Ureter (tissue), 1 donor: ENCODE data around the gene PRG2. TPM values are rescaled to one million over a fixed set of nuclear protein-coding genes. Genes with fewer than 3 reads are reported as not detected.
"Not testable (repeated sequence)": the region's sequence is repeated elsewhere in the genome, so short reads cannot be mapped to it uniquely, and the experiment has no call there.

Source experiments
- DNase-seq: peaks from one replicate; pipeline ENCODE4 v3.0.0-alpha.2; 2020; ENCODE audit warnings: low spot score
- total RNA-seq: library from RNA; stranded (reverse); gene quantifications from one replicate; pipeline ENCODE4 v1.2.4, GENCODE V29; 2023
- donor health status: DM: yes; HTN: yes; CAD: no.

The PRG2 gene
- total RNA-seq, 1 donor from 2014 or later = 0.55 TPM

- no peak for DNase-seq
Observed at GRCh38 chr11:57368106-57368844, 22.2 kb downstream of the PRG2 start.

DNA sequence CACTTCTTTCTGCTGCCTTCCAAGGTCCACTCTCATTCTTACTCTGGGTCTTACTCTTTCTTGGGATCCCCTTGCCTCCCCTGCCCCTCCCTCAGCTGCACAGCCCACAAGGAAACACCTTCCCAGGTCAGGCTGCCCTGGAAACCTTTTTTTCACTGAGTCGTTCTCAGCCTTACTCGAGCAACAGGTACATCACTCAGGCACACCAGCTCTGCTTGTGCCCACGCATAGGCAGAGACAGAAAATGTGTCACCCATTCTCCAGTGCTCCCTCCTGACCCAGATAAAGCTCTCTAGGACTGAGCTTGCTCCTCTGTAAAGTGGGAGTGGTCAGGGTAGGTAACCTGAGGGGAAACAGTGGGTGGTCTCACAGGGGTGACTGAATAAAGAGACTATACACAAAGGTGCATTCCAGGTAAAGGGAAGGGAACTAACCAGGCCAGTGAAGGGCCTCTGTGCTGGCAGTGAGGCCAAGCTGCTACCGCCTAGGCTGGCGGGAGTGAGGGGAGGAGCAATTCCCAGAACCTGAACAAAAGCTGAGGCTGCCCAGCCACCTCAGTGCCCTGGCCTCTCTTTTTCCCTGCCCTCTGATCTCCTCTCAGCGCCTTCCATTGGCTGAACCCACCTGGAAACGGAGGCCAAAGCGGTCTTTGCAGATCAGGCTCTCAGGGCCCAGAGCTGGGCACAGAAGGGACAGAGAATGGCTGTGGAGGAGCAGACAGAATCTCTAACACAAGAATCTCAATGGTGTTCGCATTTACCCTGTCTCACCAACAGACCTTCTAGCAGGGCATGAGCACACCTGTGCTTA is 25.4 kb downstream of the PRG2 start:
- DNase-seq = no peak

DNA sequence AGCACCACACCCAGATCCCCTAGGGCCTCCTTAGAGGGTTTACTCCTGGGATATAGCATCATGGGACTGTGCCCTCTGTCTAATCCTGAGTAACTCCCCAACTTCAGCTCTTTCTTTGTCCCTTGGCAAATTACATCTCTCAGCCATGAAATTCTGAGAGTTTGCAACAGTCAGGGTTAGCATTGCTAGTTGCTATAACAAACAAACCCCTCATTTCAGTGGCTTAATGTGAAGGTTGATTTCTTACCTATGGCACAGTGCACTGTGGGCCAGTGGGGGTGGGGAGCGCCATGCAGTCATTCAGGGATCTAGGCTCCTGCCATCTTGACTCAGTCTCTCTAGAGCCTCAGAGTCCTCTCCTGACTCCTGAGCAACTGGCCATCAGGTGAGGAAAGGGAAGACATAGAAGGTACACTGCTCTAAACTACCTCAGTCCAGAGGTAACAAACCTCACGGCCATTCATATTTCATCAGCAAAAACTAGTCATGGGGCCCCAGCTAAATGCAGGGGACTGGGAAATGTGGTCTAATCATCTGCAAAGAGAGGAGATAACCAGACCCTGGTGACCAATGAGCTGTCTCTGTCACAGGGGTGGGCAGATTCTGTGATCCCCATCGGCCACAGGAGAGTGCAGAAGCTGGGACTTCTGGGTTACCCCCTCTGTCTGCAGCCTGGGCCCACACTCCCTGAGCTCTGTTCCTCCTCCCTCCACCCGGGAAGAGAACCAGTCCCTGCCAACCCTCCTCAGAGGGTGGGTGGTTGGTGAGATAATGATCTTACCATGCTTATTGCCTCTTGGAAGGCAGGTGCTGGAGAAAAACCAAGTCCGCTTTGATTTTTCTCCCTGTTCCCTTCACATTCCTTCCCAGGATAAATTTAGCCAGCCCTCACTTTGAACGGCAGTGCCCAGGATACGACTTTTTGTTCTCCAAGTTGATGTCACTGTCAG is 27.0 kb downstream of the PRG2 start:
- DNase-seq = no peak

DNA sequence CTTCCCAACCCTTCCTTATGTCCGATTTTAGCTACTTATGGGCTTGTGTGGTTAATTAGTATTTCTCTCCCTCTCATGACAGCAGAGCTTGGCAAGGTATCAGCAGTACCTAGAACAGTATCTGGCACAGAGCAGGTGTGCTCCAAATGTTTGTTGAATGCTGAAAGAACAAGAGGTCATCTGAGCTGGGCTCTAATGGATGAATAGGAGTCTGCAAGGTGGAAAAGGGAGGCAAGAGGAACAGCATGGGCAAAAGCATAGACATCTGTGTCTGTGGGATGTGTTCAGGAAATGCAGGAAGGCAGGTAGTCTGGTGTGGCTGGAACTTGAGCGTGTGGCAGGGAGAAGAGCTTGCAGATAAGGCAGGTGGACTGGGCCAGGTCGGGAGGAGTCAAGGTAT is 28.5 kb downstream of the PRG2 start:
- no peak for DNase-seq

GRCh38 chr11:57361420-57361819 is 29.0 kb downstream of the PRG2 start:
- not testable (repeated sequence) for DNase-seq

DNA sequence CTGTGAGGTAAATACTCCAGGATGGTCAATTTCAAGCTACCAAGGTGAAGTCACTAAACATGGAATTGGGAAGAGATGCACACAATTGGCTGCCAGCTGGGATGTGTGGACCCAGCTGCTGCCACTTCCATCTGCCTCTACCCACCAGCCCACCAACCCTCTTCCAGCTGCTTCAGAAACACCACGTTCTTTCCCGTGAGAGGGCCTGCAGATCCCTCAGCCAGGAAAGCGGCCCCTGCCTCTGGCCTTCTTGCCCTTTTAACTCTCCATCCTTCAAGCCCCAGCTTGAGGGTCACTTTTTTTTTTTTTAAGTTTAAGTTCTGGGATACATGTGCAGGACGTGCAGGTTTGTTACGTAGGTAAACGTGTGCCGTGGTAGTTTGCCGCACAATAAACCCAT is 29.5 kb downstream of the PRG2 start:
- DNase-seq = no peak

GRCh38 chr11:57359896-57360690 is 30.4 kb downstream of the PRG2 start:
- no peak for DNase-seq

DNA sequence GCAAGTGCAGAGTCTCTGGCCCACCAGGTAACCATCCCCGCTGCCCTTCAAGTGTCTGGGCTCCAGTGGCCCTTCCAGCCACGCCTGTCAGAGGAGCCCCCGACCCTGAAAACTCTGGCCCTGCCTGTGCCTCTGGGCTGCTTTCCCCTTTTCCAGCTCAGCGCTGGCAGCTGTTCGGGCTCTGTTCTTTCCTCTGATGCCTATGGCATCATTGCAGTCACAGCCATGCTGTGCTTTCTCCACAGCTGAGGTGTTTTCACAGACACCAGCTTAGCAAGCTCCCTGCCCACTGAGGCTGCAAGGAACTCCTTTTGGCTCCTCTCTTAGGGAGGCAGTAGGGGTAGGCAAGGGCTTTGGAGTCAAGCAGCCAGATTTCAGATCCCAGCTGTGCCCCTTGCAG is 31.1 kb downstream of the PRG2 start:
- no peak for DNase-seq

DNA sequence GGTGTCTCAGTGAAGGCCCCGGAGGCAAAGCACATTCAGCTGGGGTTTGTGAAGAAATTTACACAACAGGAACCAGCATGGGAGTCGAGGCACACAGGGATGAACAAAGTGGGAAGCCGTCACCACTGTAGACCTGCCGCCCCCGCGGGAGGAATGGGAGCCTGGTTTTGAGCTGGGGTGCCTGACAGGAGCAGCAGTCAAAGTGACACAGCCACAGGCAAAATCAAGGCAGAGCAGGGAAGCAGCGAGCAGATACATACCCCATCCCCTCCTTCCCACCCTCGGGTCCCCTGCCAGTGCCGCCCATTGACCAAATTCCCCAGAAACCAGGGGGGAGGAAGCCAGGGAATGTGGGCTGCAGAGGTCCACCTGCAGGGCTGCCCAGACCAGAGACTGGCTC is 31.5 kb downstream of the PRG2 start:
- no peak for DNase-seq

DNA sequence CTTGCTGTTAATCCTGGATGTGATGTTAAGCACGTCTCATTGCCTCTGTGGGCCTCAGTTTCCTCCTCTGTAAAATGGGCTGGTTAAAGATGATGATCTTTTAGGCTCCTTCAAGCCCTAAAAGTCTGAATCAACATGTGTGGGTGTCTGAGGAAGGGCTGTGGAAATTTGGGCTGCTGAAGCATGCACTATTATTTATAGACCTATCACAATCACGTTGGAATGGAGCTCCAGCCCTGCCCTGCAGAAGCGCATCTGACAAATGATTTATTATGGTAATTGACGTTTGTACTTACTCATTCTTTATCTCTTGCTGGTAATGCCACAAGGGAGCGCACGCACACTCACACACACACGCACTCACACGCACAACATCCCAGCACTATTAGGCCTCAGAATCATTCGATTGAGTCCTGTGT is 31.9 kb downstream of the PRG2 start:
- no peak for DNase-seq

DNA sequence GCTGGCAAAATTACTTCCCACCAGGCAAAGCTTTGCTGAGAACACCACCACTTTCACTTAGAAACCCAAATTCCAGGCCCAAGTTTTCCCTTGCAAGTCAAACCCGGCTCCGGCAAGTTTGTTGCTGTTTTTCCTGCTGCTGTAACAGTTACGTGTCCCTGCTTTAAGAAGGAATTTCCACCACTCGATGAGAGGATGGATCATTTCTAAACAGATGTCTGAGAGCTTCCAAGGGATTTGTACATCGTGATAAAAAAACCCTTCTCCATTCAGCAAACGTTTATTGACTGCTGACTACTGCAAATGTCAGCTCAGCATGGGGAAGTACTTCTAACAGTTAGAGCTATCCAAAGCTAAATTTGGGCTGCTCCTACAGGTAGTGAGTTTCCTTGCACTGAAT is 32.6 kb downstream of the PRG2 start:
- DNase-seq = no peak

DNA sequence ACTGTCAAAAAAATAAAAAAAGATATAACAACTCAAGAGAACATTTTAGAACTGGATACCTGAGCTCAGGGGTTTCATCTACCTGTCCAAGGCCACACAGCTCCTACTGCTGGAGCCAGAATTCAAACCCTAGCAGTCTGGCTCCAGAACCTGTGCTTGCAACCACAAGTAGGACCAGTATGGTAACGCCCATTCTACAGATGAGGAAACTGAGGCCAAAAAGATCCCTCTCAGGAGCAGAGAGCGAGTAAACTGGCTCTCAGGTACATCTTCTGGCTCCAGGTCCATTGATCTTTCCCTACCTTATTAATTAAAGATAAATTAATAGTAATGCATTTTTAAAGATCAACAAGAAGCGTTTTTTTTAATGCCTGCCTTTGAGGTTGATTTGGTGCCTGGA is 33.1 kb downstream of the PRG2 start:
- DNase-seq = no peak

- no peak for DNase-seq
Observed at GRCh38 chr11:57356268-57356667, 34.2 kb downstream of the PRG2 start.

DNA sequence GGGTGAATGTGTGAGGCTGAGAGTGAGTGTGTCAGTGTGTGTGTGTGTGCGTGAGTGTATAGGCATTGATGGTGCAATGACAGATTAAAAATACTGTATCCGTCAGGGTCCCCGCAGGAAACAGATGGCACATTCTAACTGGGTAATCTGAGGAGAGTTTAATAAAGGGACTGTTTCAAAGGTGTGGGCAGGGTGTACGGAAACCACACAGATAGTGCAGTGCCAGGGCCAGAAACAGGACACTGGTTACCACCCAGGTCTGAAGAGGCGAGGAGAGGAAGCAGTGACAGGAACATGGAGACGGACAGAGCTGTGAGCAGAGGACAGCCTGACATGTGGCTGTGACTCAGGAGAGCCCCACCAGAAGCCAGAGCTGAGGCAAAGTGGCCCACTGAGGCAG is 35.8 kb downstream of the PRG2 start:
- DNase-seq = no peak

DNA sequence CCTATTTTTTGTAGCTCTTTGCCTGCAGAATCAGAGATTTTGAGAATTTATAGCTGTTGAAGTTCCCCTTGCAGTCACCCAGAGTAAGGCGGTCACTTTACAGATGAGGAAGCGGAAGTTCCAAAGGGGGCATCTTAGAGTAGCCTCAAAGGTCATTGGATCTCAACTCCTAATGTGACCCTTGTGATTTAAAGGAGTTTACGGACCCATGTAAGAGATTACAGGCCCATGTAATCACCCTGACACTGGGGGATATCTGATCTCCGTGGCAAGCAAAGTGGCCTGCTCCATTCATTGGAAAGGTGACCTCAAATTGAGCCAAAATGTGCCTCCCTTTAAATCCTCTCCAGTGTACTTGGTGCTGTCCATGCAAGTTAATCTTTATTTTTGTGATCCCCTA is 36.6 kb downstream of the PRG2 start:
- no peak for DNase-seq

DNA sequence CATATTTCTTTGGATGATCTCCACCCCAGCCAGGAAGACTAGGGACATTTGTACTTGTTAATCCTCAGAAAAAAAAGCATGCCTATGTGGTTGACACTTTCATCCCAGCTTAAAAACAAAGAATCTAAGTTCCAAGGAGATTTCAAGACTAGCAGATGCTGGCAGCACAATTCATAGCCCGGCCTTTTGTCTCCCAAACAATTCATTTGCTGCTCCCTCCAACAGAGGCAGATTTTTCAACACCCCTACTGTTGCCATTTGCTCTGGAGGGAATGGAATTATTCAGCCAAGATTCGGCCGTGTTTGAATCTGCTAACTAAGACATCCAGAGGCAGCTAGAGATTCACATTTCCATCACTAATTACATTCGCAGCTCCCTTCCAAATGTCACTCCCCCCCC is 37.0 kb downstream of the PRG2 start:
- DNase-seq = no peak

GRCh38 chr11:57353036-57353435 is 37.4 kb downstream of the PRG2 start:
- no peak for DNase-seq

GRCh38 chr11:57349491-57350274 is 40.8 kb downstream of the PRG2 start:
- DNase-seq = peak; percentile 69

GRCh38 chr11:57348636-57349313 is 41.7 kb downstream of the PRG2 start:
- DNase-seq = no peak

- no peak for DNase-seq
Observed at GRCh38 chr11:57348052-57348451, 42.4 kb downstream of the PRG2 start.
